ENCODE results near the gene ULBP2.

Gene ULBP2

DNA sequence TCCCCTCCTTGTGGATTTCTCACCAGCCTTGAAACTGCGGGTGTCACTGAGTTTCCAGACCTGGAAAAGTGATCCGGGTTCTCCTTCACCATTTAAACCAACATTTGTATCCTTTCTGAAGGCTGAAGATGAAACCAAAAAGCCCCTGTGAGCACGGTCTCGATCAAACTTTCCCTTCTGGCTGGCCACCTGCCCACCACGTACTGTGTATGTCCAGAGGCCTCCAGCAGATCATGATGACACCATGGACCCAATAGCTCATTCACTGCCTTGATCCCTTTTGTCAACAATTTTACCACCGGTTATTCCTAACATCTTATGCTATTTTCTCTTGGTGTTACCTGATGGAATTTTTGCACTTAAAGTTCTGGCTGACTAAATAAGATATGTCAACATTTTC, 37.5 kb downstream of the ULBP2 start:
- no peak for DNase-seq (ENCODE audit: low read depth in 2 of 2)
- TF ChIP-seq, protein P1, sequence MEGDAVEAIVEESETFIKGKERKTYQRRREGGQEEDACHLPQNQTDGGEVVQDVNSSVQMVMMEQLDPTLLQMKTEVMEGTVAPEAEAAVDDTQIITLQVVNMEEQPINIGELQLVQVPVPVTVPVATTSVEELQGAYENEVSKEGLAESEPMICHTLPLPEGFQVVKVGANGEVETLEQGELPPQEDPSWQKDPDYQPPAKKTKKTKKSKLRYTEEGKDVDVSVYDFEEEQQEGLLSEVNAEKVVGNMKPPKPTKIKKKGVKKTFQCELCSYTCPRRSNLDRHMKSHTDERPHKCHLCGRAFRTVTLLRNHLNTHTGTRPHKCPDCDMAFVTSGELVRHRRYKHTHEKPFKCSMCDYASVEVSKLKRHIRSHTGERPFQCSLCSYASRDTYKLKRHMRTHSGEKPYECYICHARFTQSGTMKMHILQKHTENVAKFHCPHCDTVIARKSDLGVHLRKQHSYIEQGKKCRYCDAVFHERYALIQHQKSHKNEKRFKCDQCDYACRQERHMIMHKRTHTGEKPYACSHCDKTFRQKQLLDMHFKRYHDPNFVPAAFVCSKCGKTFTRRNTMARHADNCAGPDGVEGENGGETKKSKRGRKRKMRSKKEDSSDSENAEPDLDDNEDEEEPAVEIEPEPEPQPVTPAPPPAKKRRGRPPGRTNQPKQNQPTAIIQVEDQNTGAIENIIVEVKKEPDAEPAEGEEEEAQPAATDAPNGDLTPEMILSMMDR (IDR thresholded peaks at IDR 0.05; ENCODE audit: low read depth, low read length), result no peak

DNA sequence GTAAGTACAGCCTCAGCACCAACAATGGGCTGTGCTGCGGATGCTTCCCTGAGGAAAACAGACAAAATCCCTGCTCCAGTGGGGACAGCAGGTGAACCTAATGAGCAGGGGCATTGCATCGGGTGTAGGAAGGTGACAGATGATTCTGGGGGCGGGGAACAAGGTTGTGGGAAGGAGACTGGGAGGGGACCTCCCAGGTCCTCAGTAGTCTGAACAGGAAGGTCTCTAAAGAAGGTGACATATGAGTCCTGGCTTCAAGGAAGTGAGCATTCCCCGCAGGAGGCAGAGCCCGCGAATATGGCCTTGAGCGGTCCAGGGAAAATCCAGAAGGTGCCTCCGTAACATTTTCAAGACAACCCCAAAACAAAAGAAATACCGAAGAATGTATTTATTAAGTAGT, 41.3 kb downstream of the ULBP2 start:
- no peak overlapping the region for H3K4me3 ChIP-seq (replicated peaks in 1 of 2; ENCODE audit: low read depth in 2 of 2, low read length in 2 of 2)
- DNase-seq (ENCODE audit: low read depth in 2 of 2), result no peak
- TF ChIP-seq, protein P1 (IDR thresholded peaks at IDR 0.05; ENCODE audit: low read depth, low read length), result no peak

More for the DNA sequence above, 37.5 kb downstream of the ULBP2 start:
- no peak overlapping the region for H3K4me3 ChIP-seq (replicated peaks in 1 of 2; ENCODE audit: low read depth in 2 of 2, low read length in 2 of 2)

DNA sequence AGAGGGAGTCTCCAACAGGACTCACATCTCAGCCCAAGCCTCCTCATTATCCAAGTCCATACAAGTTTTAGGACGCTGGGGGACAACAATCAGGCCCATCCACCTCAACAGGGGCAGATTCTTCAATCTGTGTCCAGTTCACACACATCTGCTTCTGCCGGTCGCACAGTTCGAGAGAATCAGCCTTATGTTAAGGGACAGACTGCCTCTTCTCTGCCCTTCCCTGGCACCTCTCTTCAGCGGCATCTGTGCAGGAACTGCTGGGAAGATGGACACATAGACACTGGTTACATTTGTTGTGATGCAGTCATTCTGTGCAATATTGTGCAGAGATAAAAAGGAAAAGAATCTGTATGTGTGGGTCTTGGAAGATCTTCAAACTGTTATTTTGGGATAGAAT, 43.0 kb downstream of the ULBP2 start:
- DNase-seq (ENCODE audit: low read depth in 2 of 2), result no peak

DNA sequence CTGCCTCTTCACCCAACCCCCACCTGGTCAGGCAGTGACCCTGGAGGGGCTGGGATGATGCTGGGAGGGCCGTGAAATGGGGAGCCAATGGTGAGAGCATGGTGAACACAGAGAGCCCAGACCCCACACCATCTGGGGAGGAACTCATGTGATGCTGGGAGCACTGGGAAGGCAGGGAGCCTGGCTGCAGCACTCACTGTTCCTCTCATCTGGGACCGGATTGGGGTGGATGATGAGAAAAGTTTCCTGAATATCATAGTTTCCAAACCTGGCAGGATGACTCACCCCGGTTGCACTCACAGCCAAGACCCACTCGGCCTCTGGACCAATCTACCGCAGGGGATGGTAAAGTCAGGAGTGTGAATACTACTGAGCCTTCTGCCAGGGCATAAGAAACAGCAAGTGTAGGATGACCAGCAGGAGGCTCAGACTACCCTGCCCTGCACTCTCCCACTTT, 43.7 kb downstream of the ULBP2 start:
- TF ChIP-seq, protein P1 (IDR thresholded peaks at IDR 0.05; ENCODE audit: low read depth, low read length), result no peak
- DNase-seq (ENCODE audit: low read depth in 2 of 2), result peak; percentile 7 to 21
- no peak overlapping the region for H3K4me3 ChIP-seq (replicated peaks in 1 of 2; ENCODE audit: low read depth in 2 of 2, low read length in 2 of 2)

More for the DNA sequence above, 43.0 kb downstream of the ULBP2 start:
- TF ChIP-seq, protein P1 (IDR thresholded peaks at IDR 0.05; ENCODE audit: low read depth, low read length), result no peak
- H3K4me3 ChIP-seq (replicated peaks in 1 of 2; ENCODE audit: low read depth in 2 of 2, low read length in 2 of 2), result no peak overlapping the region

DNA sequence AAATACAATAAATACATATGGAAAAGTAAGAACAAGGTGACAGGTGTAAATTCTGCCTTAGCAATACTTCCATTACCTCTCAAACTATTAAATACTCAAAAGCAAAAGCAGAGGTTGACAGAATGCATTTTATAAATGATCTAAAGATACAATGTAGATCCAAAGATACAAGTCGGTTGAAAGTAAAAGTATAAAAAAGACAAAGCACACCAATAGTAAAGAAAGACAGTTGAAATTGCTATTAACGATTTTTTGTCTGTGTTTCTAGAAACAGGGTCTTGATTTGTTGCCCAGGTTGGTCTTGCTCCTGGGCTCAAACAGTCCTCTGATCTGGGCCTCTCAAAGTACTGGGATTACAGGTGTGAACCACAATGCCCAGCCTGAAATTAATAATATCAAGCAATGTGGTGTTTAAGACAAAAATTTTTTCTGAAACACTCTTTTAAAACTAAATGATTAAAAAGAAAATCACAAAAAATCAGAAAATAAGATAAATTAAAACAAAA, 45.8 kb downstream of the ULBP2 start:
- no peak overlapping the region for H3K4me3 ChIP-seq (replicated peaks in 1 of 2; ENCODE audit: low read depth in 2 of 2, low read length in 2 of 2)
- DNase-seq (ENCODE audit: low read depth in 2 of 2), result no peak
- TF ChIP-seq, protein P1 (IDR thresholded peaks at IDR 0.05; ENCODE audit: low read depth, low read length), result no peak

DNA sequence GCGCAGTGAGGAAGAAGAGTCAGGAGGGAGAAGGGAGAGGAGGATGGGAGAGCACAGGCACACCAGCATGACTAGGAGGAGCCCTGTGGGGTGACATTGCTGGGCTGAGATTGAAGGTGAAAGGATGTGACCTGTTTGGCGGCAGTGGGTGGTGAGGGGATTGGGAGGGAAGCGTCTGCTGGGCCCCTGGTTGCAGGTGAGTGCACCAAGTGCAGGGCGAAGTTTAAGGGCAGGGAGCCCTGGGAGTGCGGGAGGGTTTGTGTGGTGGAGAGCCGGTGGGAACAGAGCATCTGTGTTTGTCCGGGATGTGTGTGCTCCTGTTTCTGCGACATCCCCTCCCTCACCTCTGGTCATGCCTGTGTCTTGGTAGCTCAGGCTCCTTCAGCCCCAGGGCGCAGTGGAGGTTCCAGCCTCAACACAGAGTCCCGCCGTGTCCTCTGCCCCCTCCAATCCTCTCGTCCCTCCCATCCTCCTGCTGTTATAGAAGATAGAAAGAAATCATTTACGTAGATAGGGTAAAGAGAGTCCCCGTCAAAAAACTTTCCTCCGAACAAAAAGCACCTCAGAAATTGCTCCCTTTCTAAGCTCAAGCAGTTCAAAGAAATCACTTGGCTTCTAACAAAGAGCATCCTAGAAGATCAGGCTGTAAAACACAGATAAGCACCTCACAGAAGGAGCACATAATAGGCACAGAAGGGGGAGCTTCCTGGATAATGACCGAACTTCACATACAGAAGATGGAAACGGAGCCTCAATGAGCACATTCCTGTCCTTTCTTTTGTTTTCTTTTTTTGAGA, 46.9 kb downstream of the ULBP2 start:
- TF ChIP-seq, protein P1 (IDR thresholded peaks at IDR 0.05; ENCODE audit: low read depth, low read length), result no peak
- H3K4me3 ChIP-seq (replicated peaks in 1 of 2; ENCODE audit: low read depth in 2 of 2, low read length in 2 of 2), result no peak overlapping the region

More for the DNA sequence above, 46.9 kb downstream of the ULBP2 start:
- DNase-seq (ENCODE audit: low read depth in 2 of 2), result no peak

Data from cardiac fibroblast (primary cell).